MCF 10A (cell line): ENCODE results near the gene SYCP2. TPM values are rescaled to one million over a fixed set of nuclear protein-coding genes. Genes with fewer than 3 reads are reported as not detected.

ENCODE experiments used
- BruUV-seq: library from RNA; stranded (reverse); fragments of 400-500 nt; replicated peaks from 2 replicates; lab custom pipeline; 2021; lab: Mats Ljungman, UMichigan
- CTCF ChIA-PET: fragments of 300-600 bp; sonication (Branson Sonifier 250); formaldehyde crosslinking; extraction: SDS; loops from one replicate; lab custom pipeline; 2021; ENCODE audit warnings: antibody characterized with exemption, inconsistent platforms; lab: Yijun Ruan, JAX
- POLR2A ChIA-PET: fragments of 300-600, 350-650 bp; sonication (Branson Sonifier 250); formaldehyde crosslinking; extraction: SDS; loops from one replicate; lab custom pipeline; 2020; ENCODE audit warnings: antibody characterized with exemption, inconsistent platforms; lab: Yijun Ruan, JAX
- DNase-seq: peaks from one replicate; pipeline ENCODE4 v3.0.0-alpha.2; 2018; ENCODE audit not compliant: unreplicated experiment
- H3K27ac Mint-ChIP-seq: one replicate; pipeline ENCODE4 v1.8.0; 2022; ENCODE audit warnings: mild to moderate bottlenecking, low read depth, mixed read lengths; ENCODE audit not compliant: unreplicated experiment
- H3K27me3 Mint-ChIP-seq: one replicate; pipeline ENCODE4 v1.8.0; 2022; ENCODE audit warnings: mixed read lengths; ENCODE audit not compliant: insufficient read depth, unreplicated experiment
- H3K36me3 Mint-ChIP-seq: one replicate; pipeline ENCODE4 v1.8.0; 2022; ENCODE audit warnings: mild to moderate bottlenecking, moderate library complexity, mixed read lengths; ENCODE audit not compliant: insufficient read depth, unreplicated experiment
- H3K4me1 Mint-ChIP-seq: one replicate; pipeline ENCODE4 v1.8.0; 2022; ENCODE audit warnings: mixed read lengths; ENCODE audit not compliant: insufficient read depth, unreplicated experiment
- H3K4me3 Mint-ChIP-seq: one replicate; pipeline ENCODE4 v1.8.0; 2022; ENCODE audit warnings: mild to moderate bottlenecking, moderate library complexity, mixed read lengths; ENCODE audit not compliant: unreplicated experiment
- H3K9me3 Mint-ChIP-seq: one replicate; pipeline ENCODE4 v1.8.0; 2022; ENCODE audit warnings: mixed read lengths; ENCODE audit not compliant: unreplicated experiment
- CTCF ChIP-seq: fragments of 200-600 bp; IDR thresholded peaks from one replicate; pipeline ENCODE4 v1.8.0; 2022; ENCODE audit warnings: antibody characterized with exemption, mild to moderate bottlenecking; ENCODE audit not compliant: unreplicated experiment
- intact Hi-C: fragments of 100-400 bp; cut with micrococcal nuclease; formaldehyde crosslinking; loops from 2 replicates; pipeline ENCODE4 v1.14.1; 2022
- total RNA-seq: library from RNA; stranded (reverse); gene quantifications from 2 replicates; pipeline ENCODE4 v1.2.3, GENCODE V29; 2022

SYCP2 gene
- total RNA-seq, 1 experiment from 2014 or later: 0.35 TPM

GRCh38 chr20:59835057-59835447 is 98.4 kb downstream of the SYCP2 start:
- H3K27me3 Mint-ChIP-seq: no peaks in the 10 kb centered on the region
- intact Hi-C loops: loop anchor here (5.0 kb wide), 1 partner anchor 107 kb away; the partner anchor contains the start of genes FAM217B and PPP1R3D
- no peak for TF ChIP-seq CTCF
- POLR2A ChIA-PET: interaction anchor here (0.7 to 8.9 kb wide), 7 partner anchors 9 to 105 kb away, joined by 3 to 146 read pairs (median 18); partner anchors contain the start of genes FAM217B and PPP1R3D
- DNase-seq: no peak
- H3K4me3 Mint-ChIP-seq: peak overlapping the region; percentile 78
- no TSS peak for BruUV-seq
- H3K36me3 Mint-ChIP-seq: peaks cover 35% of the 10 kb centered on the region
- peaks cover 57% of the 10 kb centered on the region for H3K4me1 Mint-ChIP-seq
- H3K27ac Mint-ChIP-seq: peak overlapping the region; percentile 53
- no peaks in the 10 kb centered on the region for H3K9me3 Mint-ChIP-seq
- CTCF ChIA-PET: interaction anchor here (1.2 to 31.9 kb wide), 6 partner anchors 9 to 264 kb away, joined by 3 to 929 read pairs (median 8); no protein-coding TSS in a partner anchor

- POLR2A ChIA-PET: interaction anchor here (2.5 to 8.9 kb wide), 3 partner anchors 8 to 108 kb away, joined by 10 to 146 read pairs (median 17); partner anchors contain the start of genes FAM217B and PPP1R3D
- CTCF ChIA-PET: interaction anchor here (5.8 to 31.9 kb wide), 3 partner anchors 17 to 46 kb away, joined by 37 to 929 read pairs (median 181); no protein-coding TSS in a partner anchor
These were observed 100.8 kb downstream of the SYCP2 start for GRCh38 chr20:59832406-59833363.

GRCh38 chr20:59831916-59832270 is 101.5 kb downstream of the SYCP2 start:
- ChIA-PET POLR2A (interaction anchor here (1.8 to 3.3 kb wide), 3 partner anchors 9 to 108 kb away, joined by 10 to 17 read pairs (median 14); partner anchors contain the start of genes FAM217B and PPP1R3D), CTCF (interaction anchor here (0.7 to 31.9 kb wide), 5 partner anchors 9 to 103 kb away, joined by 3 to 929 read pairs (median 4); no protein-coding TSS in a partner anchor)
- no peak for DNase-seq
- peak overlapping the region; percentile 65 for H3K4me3 Mint-ChIP-seq
- no peak for TF ChIP-seq CTCF
- peaks cover 72% of the 10 kb centered on the region for H3K4me1 Mint-ChIP-seq
- H3K27ac Mint-ChIP-seq: peak overlapping the region; percentile 37
- intact Hi-C loops: no loop called here
- no peaks in the 10 kb centered on the region for H3K27me3 Mint-ChIP-seq
- peaks cover 6% of the 10 kb centered on the region for H3K36me3 Mint-ChIP-seq
- BruUV-seq: no TSS peak
- no peaks in the 10 kb centered on the region for H3K9me3 Mint-ChIP-seq

More at GRCh38 chr20:59832406-59833363, 100.8 kb downstream of the SYCP2 start:
- intact Hi-C loops: no loop called here
- no peak for TF ChIP-seq CTCF
- Mint-ChIP-seq H3K27ac (no peak overlapping the region), H3K36me3 (peaks cover 11% of the 10 kb centered on the region), H3K4me3 (no peak overlapping the region), H3K4me1 (peaks cover 64% of the 10 kb centered on the region), H3K9me3 (no peaks in the 10 kb centered on the region), H3K27me3 (no peaks in the 10 kb centered on the region)
- BruUV-seq: no TSS peak
- DNase-seq: no peak
